ENCODE data around the gene WDFY2.

WDFY2 gene

DNA sequence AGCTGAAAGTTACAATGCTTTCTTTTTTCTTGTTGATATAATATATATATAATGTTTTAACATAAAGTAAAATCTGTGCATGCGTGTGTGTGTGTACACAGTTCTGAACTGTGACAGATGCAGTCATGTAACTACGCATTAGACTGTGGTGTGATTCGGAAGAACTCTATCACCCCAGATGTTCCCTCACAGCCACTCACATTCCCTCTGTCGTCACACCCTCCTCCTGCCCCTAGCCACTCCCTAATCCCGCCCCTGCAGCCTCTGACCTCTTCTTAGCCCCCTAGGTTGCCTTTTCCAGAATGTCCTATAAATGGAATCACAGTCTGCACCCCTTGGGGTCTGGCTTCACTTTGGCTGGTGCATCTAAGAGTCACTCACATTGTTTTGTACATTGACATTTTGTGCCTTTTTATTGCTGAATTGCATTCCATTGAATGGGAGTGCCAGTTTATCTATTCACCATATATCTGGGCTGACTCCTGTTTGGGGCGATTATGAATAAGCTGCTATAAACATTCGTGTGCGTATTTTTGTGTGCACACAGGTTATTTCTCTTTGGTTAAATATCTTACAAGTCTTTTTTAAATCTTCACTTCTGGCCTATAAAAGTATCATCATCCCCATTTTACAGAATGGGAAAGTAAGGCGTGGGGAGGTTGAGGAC lies 199.3 kb downstream of the WDFY2 start:
- Histone ChIP-seq H3K27me3 (ENCODE audit: control insufficient read depth in 1 of 2, insufficient read depth in 2 of 2, low read length in 2 of 2) (no peaks in the 10 kb centered on the region), H3K27ac (ENCODE audit: low read length) (no peak overlapping the region), H3K4me3 (ENCODE audit: low read length in 2 of 2) (no peak overlapping the region)

GRCh38 chr13:51784097-51784496 lies 199.8 kb downstream of the WDFY2 start:
- Histone ChIP-seq H3K27ac (ENCODE audit: low read length) (no peak overlapping the region), H3K36me3 (ENCODE audit: control insufficient read depth in 2 of 2, insufficient read depth in 2 of 2, low read length in 2 of 2) (no peaks in the 10 kb centered on the region), H3K4me3 (ENCODE audit: low read length in 2 of 2) (no peak overlapping the region), H3K9ac (ENCODE audit: low read length in 2 of 2) (no peak overlapping the region), H3K27me3 (ENCODE audit: control insufficient read depth in 1 of 2, insufficient read depth in 2 of 2, low read length in 2 of 2) (no peaks in the 10 kb centered on the region), H3K9me3 (ENCODE audit: control insufficient read depth in 2 of 2, low read length in 2 of 2) (no peaks in the 10 kb centered on the region), H3K4me1 (ENCODE audit: control insufficient read depth, insufficient read depth, low read length) (peaks cover 20% of the 10 kb centered on the region)

More for the DNA sequence above, 199.3 kb downstream of the WDFY2 start:
- H3K9ac ChIP-seq (ENCODE audit: low read length in 2 of 2) = no peak overlapping the region
- no peaks in the 10 kb centered on the region for H3K36me3 ChIP-seq (ENCODE audit: control insufficient read depth in 2 of 2, insufficient read depth in 2 of 2, low read length in 2 of 2)
- H3K9me3 ChIP-seq (ENCODE audit: control insufficient read depth in 2 of 2, low read length in 2 of 2) = no peaks in the 10 kb centered on the region
- peaks cover 20% of the 10 kb centered on the region for H3K4me1 ChIP-seq (ENCODE audit: control insufficient read depth, insufficient read depth, low read length)

DNA sequence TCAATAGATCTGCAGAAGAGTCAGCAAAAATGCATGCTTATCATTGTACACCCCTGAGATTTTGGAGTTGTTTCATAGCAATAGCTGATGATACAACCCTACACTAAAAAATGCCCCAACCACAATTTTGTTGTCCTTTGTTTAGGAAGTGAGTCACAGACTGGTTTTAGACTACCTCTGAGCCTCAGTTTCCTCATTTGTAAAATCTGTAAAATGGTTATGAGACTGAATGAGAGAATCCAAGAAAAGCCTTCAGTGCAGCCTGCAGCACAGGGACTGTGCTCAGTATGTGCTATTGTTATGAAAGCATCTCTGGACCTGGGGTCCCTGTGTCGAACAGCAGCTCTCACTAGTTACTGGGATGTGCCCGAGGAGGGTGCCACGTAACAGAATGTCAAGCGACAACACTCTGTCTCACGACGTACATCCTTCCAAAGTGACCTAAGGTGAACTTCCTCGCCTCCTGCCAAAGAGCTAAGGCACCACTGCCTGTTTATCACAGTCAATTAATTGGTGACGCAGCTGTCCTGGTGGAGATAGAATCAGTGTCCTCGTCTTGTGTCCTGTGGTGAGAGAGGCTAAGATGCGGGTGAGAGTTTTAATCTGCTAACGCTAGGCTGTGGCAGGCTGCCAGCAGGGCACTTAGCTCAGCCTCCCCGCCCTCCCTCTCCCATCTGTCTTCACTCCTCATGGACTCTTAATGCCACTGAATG lies 201.6 kb downstream of the WDFY2 start:
- Histone ChIP-seq H3K9ac (ENCODE audit: low read length in 2 of 2) (peak overlapping the region in 1 of 2 donors; percentile 29), H3K36me3 (ENCODE audit: control insufficient read depth in 2 of 2, insufficient read depth in 2 of 2, low read length in 2 of 2) (no peaks in the 10 kb centered on the region), H3K27ac (ENCODE audit: low read length) (peak overlapping the region; percentile 85), H3K9me3 (ENCODE audit: control insufficient read depth in 2 of 2, low read length in 2 of 2) (no peaks in the 10 kb centered on the region), H3K4me1 (ENCODE audit: control insufficient read depth, insufficient read depth, low read length) (peaks cover 20% of the 10 kb centered on the region), H3K27me3 (ENCODE audit: control insufficient read depth in 1 of 2, insufficient read depth in 2 of 2, low read length in 2 of 2) (no peaks in the 10 kb centered on the region), H3K4me3 (ENCODE audit: low read length in 2 of 2) (peak overlapping the region; percentile 40 to 65)

DNA sequence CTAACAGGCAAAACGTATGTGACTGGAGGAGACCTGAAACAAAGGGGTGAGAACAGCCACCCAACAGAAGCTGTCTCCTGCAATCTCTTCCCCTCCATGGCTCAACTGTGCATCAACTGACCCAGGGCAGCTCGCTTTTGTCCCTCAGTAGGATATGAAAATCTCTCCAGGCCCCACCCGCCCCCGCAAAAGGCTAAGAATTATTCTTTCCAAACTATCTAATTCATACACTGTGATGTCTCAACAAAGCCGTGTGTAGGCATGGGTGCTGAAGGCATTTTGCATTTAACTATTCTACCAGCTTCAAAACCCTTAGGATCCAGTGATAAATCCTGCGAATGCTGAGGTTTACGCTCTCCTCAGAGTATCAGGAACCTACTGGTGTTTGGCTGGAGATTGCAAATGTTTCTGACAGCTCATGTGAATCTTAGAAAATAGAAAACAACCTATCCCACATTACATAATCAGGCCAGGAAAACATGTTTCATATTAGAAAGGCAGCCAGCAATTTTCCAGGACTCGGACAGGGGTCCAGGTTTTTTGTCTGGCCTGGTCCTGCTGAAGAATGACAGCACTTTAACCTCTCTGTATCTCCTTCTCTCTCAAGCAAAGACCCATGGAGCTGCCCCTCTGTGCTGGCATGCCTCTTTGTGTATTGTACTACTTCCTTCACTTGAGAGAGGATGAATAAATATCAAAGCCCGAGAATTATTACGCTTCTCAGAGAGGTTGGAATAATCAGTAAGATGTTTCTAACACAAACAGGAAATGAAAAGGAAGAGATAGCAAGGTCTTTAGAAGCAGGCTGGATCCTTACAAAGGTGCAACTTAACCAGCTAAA lies 202.4 kb downstream of the WDFY2 start:
- H3K27ac ChIP-seq (ENCODE audit: low read length) = peak overlapping the region; percentile 85
- peak overlapping the region; percentile 40 to 65 for H3K4me3 ChIP-seq (ENCODE audit: low read length in 2 of 2)
- H3K36me3 ChIP-seq (ENCODE audit: control insufficient read depth in 2 of 2, insufficient read depth in 2 of 2, low read length in 2 of 2) = no peaks in the 10 kb centered on the region
- H3K9ac ChIP-seq (ENCODE audit: low read length in 2 of 2) = peak overlapping the region; percentile 40 to 42
- H3K27me3 ChIP-seq (ENCODE audit: control insufficient read depth in 1 of 2, insufficient read depth in 2 of 2, low read length in 2 of 2) = no peaks in the 10 kb centered on the region
- H3K9me3 ChIP-seq (ENCODE audit: control insufficient read depth in 2 of 2, low read length in 2 of 2) = no peaks in the 10 kb centered on the region
- peaks cover 20% of the 10 kb centered on the region for H3K4me1 ChIP-seq (ENCODE audit: control insufficient read depth, insufficient read depth, low read length)

GRCh38 chr13:51793570-51794271 lies 209.5 kb downstream of the WDFY2 start:
- no peak overlapping the region for H3K9ac ChIP-seq (ENCODE audit: low read length in 2 of 2)

GRCh38 chr13:51794964-51795363 lies 210.7 kb downstream of the WDFY2 start:
- H3K4me3 ChIP-seq (ENCODE audit: low read length in 2 of 2) = no peak overlapping the region
- no peaks in the 10 kb centered on the region for H3K9me3 ChIP-seq (ENCODE audit: control insufficient read depth in 2 of 2, low read length in 2 of 2)
- H3K36me3 ChIP-seq (ENCODE audit: control insufficient read depth in 2 of 2, insufficient read depth in 2 of 2, low read length in 2 of 2) = peaks cover 10 to 22% of the 10 kb centered on the region in 2 donors
- H3K9ac ChIP-seq (ENCODE audit: low read length in 2 of 2) = no peak overlapping the region
- peaks cover 7% of the 10 kb centered on the region for H3K4me1 ChIP-seq (ENCODE audit: control insufficient read depth, insufficient read depth, low read length)
- H3K27me3 ChIP-seq (ENCODE audit: control insufficient read depth in 1 of 2, insufficient read depth in 2 of 2, low read length in 2 of 2) = no peaks in the 10 kb centered on the region
- no peak overlapping the region for H3K27ac ChIP-seq (ENCODE audit: low read length)

More at GRCh38 chr13:51793570-51794271, 209.5 kb downstream of the WDFY2 start:
- peaks cover 5% of the 10 kb centered on the region for H3K4me1 ChIP-seq (ENCODE audit: control insufficient read depth, insufficient read depth, low read length)
- peaks cover 10 to 19% of the 10 kb centered on the region in 2 donors for H3K36me3 ChIP-seq (ENCODE audit: control insufficient read depth in 2 of 2, insufficient read depth in 2 of 2, low read length in 2 of 2)
- no peaks in the 10 kb centered on the region for H3K27me3 ChIP-seq (ENCODE audit: control insufficient read depth in 1 of 2, insufficient read depth in 2 of 2, low read length in 2 of 2)
- H3K27ac ChIP-seq (ENCODE audit: low read length) = peak overlapping the region; percentile 41
- H3K9me3 ChIP-seq (ENCODE audit: control insufficient read depth in 2 of 2, low read length in 2 of 2) = no peaks in the 10 kb centered on the region
- H3K4me3 ChIP-seq (ENCODE audit: low read length in 2 of 2) = no peak overlapping the region

DNA sequence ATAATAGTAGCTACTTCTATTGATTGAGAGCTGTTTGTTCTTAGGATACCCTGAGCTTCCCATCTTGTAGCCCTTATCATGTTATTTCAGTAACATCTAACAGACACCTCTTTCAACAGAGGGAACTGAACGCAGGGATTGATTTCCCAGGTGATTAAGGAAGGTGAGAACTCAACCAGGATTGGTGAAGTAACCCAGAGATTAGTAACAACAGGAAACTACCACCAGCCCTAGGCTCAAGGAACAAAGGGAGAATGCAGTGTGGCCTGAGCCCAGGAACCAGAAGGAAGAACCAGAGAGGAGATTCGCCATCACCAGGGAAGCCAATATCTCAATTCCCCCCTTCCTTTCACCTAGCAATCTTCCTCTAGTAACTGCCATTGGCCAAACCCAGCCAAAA lies 211.2 kb downstream of the WDFY2 start:
- H3K4me3 ChIP-seq (ENCODE audit: low read length in 2 of 2) = no peak overlapping the region
- peaks cover 11% of the 10 kb centered on the region for H3K4me1 ChIP-seq (ENCODE audit: control insufficient read depth, insufficient read depth, low read length)
- peaks cover 10 to 22% of the 10 kb centered on the region in 2 donors for H3K36me3 ChIP-seq (ENCODE audit: control insufficient read depth in 2 of 2, insufficient read depth in 2 of 2, low read length in 2 of 2)
- H3K27me3 ChIP-seq (ENCODE audit: control insufficient read depth in 1 of 2, insufficient read depth in 2 of 2, low read length in 2 of 2) = no peaks in the 10 kb centered on the region
- no peaks in the 10 kb centered on the region for H3K9me3 ChIP-seq (ENCODE audit: control insufficient read depth in 2 of 2, low read length in 2 of 2)
- no peak overlapping the region for H3K27ac ChIP-seq (ENCODE audit: low read length)
- no peak overlapping the region for H3K9ac ChIP-seq (ENCODE audit: low read length in 2 of 2)

GRCh38 chr13:51796546-51796945 lies 212.3 kb downstream of the WDFY2 start:
- H3K27me3 ChIP-seq (ENCODE audit: control insufficient read depth in 1 of 2, insufficient read depth in 2 of 2, low read length in 2 of 2) = no peaks in the 10 kb centered on the region
- H3K36me3 ChIP-seq (ENCODE audit: control insufficient read depth in 2 of 2, insufficient read depth in 2 of 2, low read length in 2 of 2) = peaks cover 10 to 22% of the 10 kb centered on the region in 2 donors
- H3K4me3 ChIP-seq (ENCODE audit: low read length in 2 of 2) = no peak overlapping the region
- H3K9me3 ChIP-seq (ENCODE audit: control insufficient read depth in 2 of 2, low read length in 2 of 2) = no peaks in the 10 kb centered on the region
- no peak overlapping the region for H3K27ac ChIP-seq (ENCODE audit: low read length)
- H3K4me1 ChIP-seq (ENCODE audit: control insufficient read depth, insufficient read depth, low read length) = peaks cover 21% of the 10 kb centered on the region
- H3K9ac ChIP-seq (ENCODE audit: low read length in 2 of 2) = no peak overlapping the region

- H3K27ac ChIP-seq (ENCODE audit: low read length) = no peak overlapping the region
- H3K9ac ChIP-seq (ENCODE audit: low read length in 2 of 2) = no peak overlapping the region
- H3K9me3 ChIP-seq (ENCODE audit: control insufficient read depth in 2 of 2, low read length in 2 of 2) = no peaks in the 10 kb centered on the region
- no peaks in the 10 kb centered on the region for H3K27me3 ChIP-seq (ENCODE audit: control insufficient read depth in 1 of 2, insufficient read depth in 2 of 2, low read length in 2 of 2)
- peaks cover 10 to 22% of the 10 kb centered on the region in 2 donors for H3K36me3 ChIP-seq (ENCODE audit: control insufficient read depth in 2 of 2, insufficient read depth in 2 of 2, low read length in 2 of 2)
- H3K4me1 ChIP-seq (ENCODE audit: control insufficient read depth, insufficient read depth, low read length) = peaks cover 34% of the 10 kb centered on the region
- H3K4me3 ChIP-seq (ENCODE audit: low read length in 2 of 2) = no peak overlapping the region
These were observed 213.6 kb downstream of the WDFY2 start for GRCh38 chr13:51797664-51798488.
